ENCODE data around the gene SPHKAP.
"Not testable (repeated sequence)": the region's sequence is repeated elsewhere in the genome, so short reads cannot be mapped to it uniquely, and the experiment has no call there.

The SPHKAP gene, protein sequence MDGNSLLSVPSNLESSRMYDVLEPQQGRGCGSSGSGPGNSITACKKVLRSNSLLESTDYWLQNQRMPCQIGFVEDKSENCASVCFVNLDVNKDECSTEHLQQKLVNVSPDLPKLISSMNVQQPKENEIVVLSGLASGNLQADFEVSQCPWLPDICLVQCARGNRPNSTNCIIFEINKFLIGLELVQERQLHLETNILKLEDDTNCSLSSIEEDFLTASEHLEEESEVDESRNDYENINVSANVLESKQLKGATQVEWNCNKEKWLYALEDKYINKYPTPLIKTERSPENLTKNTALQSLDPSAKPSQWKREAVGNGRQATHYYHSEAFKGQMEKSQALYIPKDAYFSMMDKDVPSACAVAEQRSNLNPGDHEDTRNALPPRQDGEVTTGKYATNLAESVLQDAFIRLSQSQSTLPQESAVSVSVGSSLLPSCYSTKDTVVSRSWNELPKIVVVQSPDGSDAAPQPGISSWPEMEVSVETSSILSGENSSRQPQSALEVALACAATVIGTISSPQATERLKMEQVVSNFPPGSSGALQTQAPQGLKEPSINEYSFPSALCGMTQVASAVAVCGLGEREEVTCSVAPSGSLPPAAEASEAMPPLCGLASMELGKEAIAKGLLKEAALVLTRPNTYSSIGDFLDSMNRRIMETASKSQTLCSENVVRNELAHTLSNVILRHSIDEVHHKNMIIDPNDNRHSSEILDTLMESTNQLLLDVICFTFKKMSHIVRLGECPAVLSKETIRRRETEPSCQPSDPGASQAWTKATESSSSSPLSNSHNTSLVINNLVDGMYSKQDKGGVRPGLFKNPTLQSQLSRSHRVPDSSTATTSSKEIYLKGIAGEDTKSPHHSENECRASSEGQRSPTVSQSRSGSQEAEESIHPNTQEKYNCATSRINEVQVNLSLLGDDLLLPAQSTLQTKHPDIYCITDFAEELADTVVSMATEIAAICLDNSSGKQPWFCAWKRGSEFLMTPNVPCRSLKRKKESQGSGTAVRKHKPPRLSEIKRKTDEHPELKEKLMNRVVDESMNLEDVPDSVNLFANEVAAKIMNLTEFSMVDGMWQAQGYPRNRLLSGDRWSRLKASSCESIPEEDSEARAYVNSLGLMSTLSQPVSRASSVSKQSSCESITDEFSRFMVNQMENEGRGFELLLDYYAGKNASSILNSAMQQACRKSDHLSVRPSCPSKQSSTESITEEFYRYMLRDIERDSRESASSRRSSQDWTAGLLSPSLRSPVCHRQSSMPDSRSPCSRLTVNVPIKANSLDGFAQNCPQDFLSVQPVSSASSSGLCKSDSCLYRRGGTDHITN (N-terminal part only)

DNA sequence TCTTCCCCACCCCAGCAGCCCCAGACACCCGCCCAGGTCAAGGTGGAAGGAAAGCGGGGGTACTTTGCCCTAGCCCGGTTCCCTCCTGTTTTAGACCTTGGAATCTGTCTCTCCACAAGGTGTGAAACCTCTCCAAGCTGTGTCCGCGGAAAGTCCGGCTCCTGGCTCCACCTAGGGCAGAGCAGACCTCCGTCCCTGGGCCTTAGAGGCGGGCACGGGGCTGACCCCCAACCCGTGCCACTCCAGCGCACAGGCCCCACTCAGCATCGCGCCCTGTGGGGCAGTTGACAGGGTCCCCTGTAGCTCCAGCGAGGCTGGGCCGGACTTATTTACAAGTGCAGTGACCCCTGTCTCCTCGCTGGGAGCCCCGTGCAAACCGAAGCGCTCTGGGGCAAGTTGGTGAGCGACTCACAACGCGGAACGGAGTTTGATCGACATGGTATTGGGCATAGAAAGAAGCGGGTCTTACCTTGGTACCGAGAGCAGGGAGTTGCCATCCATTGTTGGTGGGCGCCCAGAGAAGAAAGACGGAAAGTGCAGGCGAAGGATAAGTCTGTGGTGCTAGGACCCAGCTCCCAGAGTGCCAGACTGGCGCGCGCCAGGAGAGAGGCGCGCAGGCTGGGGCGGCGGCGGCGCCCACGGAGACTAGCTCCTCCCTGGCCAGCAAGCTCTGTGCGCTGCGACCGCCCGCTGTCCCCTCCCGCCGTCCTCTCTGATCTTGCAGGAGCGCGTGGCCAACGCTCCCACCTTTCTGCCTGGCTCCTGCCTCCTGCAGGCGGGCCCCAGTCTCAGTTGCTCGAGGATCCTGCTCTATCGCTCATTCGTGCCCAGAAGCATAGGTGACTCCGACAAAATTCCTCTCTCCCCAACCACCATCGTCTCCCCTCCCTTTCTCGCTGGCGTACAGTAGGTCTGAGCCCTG, at the start of gene SPHKAP:
SPHKAP (minus strand) TSS at position 590 of the 922 bp plus-strand sequence; CDS start at position 501, 89 bp downstream.
- no peak for DNase-seq

GRCh38 chr2:228227466-228227865, 46.0 kb upstream of the SPHKAP start:
- DNase-seq, result no peak

- no peak for DNase-seq
Observed at GRCh38 chr2:228224410-228224809, 42.9 kb upstream of the SPHKAP start.

DNA sequence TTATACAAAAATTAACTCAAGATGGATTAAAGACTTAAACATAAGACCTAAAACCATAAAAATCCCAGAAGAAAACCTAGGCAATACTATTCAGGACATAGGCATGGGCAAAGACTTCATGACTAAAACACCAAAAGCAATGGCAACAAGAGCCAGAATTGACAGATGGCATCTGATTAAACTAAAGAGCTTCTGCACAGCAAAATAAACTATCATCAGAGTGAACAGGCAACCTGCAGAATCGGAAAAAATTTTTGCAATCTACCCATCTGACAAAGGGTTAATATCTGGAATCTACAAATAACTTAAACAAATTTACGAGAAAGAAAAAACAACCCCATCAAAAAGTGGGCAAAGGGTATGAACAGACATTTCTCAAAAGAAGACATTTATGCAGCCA, 37.1 kb upstream of the SPHKAP start:
- DNase-seq, result not testable (repeated sequence)

DNA sequence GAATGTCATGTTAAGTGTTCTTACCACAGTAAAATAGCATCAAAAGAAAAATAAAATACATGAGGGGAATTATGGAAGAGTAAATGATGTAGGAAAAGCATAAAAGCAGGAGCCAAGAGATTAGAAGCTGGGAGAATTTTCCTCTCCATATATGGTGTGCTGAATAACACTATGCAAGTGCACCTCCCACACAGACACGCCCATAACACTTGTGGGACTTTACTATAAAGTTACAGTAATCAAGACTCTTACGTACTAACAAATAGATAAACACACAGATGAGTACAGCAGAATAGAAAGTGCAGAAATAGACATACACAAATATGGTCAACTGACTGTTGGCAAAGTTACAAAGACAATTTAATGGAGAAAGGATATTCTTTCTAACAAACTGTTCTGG, 16.0 kb upstream of the SPHKAP start:
- no peak for DNase-seq

DNA sequence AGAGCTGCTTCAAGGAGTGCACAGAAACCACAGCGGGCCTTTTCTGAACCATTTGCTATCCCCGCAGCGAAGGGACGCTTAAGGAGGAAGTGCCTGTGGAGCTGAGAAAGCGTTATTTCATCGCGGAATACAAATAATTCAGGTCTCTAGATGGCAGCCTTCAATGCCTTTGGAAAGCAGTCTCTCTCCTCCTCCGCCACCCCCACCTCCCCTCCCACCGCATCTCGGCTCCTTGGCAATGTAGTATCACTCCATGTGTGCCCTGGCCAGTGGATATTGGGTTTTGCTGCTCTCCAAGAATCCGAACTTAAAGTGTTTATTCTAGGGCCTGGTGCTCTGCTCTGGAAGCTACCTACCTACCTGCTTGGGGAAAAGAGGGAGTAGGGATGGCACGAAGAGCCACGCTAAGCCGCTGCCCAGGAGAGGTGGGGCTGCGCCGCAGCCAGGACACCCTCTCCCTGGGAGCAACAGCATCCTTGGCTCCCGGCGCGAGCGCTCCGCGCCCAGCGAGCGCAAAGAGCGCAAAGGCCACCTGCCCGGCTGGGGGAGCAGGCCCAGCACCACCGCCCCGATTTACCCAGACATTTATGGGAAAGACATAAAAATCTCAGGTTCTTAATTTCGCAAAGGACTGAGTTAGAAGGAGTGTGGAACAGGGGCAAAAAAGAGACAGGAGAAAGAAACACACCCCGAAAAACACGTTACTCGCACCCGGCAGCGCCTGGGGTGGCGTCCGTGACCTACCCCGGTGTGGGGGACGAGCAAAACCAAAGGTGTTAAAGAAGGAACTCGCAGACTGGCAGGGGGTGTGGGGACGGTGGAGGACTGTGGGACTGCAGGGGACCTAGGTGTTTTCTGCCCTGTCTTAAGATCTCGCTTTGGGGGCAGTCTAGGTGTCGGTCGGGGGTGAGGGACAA, 1.0 kb downstream of the SPHKAP start:
- no peak for DNase-seq

DNA sequence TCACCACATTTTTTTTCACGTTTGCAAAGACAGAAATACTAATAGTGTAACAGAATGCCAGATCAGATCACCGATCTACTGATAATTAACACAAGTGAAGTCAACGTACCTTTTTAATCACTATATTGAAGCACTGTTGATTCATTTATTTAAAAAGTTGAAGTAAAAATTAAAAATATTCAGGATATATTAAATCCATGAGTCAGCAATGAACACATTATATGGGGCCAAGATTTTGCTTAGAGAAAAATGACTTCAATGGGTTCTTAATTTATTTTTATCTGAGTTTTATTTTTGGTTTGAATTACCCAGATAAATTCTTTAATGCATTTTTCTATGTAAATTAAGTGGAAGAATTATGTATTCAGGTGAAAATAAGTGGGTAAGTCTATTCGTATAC, 14.2 kb downstream of the SPHKAP start:
- no peak for DNase-seq

GRCh38 chr2:228164718-228165117, 16.8 kb downstream of the SPHKAP start:
- no peak for DNase-seq

DNA sequence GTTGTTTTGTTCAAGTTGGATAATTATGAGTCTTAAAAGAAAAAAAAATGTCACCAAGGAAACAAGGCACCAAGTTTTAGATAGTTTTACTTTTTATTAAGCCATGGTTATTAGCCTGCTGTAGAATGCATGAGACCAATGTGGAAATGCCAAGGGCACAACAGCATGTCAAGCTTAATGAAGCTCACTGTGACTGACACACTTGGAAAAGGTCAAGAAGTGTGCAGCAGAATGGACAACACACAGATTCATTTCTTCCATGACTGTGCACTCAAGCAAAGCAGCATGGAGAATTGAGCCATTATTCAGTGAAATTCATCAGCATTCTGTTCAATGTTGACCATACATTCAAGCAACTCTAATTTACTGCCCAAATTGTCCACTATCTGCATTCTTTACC, 23.6 kb downstream of the SPHKAP start:
- DNase-seq, result no peak

GRCh38 chr2:228144961-228145360, 36.5 kb downstream of the SPHKAP start:
- no peak for DNase-seq

- no peak for DNase-seq
Observed at GRCh38 chr2:228140934-228141528, 40.5 kb downstream of the SPHKAP start.

- no peak for DNase-seq
Observed at GRCh38 chr2:228136027-228136426, 45.5 kb downstream of the SPHKAP start.

DNA sequence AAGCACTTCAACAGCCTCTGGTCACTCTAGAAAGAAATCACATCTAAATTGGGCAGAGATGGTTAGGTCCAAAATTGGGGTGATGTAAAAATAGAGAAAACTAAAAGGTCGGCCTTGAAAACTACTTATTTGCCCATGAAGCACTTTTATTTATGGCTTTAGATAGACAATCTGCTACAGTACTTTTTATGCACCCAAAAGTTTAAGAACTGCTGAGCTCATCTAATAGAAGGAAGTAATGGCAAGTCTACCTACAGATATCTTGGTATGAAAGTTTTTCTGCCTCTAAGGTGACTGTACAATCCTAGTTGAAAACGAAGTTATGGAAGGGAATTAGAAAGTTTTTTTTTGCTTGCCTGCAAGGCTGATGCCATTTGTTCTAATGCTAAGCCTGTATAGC, 46.2 kb downstream of the SPHKAP start:
- no peak for DNase-seq

DNA sequence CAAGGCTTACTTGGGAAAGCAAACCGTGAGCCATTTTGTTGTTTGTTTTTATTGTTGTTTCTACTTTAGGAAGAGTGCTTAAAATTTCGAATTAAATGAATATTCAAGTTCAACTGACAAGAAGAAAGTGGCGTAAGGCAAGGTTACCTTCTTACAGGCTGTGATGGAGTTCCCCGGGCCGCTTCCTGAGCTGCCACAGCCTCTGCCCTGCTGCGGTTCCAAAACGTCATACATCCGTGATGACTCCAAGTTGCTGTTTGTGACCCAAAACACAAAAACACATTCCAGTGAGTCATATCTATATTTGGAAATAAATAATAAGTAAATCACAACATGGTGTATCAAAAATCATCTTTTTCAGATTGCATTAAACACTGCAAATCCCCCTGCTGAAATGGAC, 49.7 kb downstream of the SPHKAP start:
- no peak for DNase-seq

- no peak for DNase-seq
Observed at GRCh38 chr2:228126401-228126800, 55.1 kb downstream of the SPHKAP start.

GRCh38 chr2:228118940-228119339, 62.5 kb downstream of the SPHKAP start:
- no peak for DNase-seq

DNA sequence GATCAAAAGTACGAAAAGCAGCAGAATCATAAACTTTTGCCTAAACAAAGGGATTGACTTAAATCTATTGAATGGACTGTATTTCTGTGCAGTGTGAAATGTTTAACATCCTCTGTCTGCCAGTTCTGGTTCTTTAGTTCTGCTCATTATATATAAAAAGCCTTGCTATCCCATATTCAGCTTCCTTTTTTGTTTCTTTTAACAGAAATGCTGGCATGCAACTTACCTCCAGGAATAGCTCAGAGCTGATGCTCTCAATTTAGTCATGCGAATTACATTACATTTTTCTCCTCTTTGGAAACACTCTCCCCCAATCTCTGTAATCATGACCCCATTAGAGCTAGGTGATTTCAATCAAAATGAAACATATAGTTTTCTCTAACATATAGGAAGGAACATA, 73.6 kb downstream of the SPHKAP start:
- no peak for DNase-seq

GRCh38 chr2:228105526-228106250, 75.8 kb downstream of the SPHKAP start:
- no peak for DNase-seq

- DNase-seq, result no peak
Observed at GRCh38 chr2:228104215-228104614, 77.3 kb downstream of the SPHKAP start.

DNA sequence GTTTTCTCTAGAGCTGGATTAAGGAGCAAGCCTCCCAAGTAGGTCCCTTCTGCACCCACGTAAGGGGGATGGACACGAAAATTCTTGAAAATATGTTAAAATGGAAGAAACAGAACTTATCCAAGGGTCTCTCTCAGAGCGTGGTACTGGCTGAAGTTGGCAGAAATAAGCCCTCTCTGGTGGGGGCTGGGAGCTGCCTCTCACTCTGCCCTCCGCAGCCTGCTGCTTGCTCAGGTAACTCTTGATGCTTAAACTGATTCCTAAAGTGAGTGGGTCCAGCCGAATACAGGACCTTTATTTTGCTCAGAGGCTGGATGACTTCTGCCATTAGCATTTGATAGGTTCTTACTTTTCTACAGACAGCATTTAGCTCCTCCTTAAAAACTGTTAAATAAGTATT, 78.1 kb downstream of the SPHKAP start:
- no peak for DNase-seq
